EH (cell line): ENCODE results near the gene ARHGAP15.

Experiments used
- DNase-seq: peaks from one replicate; pipeline ENCODE4 v3.0.0-alpha.2; 2015; ENCODE audit warnings: low read depth

ARHGAP15 gene

DNA sequence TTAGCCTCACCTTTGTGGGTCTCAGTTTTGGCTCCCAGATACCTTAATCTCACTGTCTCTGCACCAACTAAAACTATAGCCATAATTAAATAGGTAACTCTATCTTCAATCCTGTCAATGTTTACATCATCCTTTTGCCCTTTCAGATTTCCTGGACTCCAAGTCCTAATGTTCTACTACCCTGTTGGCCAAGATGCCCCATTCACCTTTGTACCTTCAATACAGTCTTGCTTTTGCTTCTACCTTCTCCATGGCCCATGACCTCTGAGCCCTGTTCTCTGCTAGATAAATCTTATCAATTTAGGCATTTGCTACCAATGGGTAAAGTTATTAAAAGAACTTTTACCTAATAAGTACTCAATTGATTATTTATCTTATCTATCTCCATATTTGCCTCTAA is 635.5 kb downstream of the ARHGAP15 start:
- DNase-seq, result no peak

DNA sequence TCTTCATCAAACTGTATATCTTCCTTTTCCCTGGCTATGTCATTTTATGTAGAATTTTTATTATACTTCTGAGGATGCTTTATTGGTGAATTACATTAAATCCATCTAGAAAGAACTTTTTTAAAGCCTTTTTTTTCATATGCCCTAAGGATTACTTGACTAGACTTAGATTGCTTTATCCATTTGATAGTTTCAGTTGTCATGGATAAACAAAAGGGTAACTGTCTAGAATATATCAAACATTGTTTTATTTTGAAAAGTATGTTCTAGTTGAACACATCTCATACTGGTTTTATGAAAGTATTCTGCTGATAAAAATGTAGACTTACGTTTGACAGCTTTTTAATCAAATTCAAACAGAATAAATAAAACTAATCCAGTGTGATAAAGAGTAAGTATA is 639.8 kb downstream of the ARHGAP15 start:
- DNase-seq, result no peak

GRCh38 chr2:143771939-143772338 is 642.7 kb downstream of the ARHGAP15 start:
- DNase-seq, result no peak

DNA sequence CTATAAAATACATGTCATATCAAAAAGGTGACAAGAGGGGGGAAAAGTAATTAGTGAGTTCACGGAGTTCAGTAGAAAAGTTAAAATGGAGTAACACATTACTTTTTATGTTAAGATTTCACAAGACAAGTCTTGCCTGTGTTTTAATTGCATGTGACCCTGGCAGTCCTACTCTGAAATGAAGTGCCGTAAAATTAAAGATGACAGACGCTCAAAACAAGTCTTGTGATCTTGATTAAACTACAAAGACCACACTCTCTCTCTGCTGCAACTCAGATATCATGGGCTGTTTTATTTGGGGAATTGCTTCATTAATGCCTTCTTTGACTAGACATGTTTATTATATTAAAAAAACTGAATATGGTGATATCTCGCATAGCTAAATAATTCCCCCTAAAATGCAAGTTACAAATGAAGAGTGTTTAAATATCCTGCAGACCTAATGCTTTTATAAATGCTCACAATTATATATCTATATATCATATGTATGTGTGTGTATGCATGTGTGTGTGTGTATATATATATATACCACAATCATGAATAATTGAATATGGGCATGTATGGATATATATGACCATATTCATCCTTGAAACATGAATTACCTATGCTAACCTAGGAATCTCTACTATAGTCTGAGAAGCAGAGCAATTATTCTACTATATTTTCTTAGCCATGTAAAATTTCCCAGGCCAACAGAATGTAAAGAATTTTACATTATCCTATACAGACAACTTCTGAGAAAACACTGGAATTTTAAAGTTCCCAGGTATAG is 647.5 kb downstream of the ARHGAP15 start:
- no peak for DNase-seq

DNA sequence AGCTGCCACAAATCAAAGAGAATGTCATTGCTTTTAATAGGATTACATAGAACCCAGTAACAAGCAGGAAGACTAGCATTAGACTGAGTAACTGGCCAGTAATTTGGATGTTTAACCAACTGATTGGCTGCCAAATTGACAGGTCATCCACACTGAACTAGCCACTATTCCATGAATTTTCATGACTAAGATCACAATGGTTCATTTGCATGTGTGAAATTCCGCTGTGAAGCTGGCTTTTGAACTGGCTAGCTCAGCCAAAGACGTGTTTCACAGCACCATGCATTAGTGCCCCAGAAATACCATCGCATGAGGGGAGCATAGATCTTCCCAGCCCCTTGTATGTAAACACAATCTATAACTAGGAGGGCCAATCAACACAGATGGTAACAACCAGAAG is 649.8 kb downstream of the ARHGAP15 start:
- DNase-seq, result peak; percentile 68

DNA sequence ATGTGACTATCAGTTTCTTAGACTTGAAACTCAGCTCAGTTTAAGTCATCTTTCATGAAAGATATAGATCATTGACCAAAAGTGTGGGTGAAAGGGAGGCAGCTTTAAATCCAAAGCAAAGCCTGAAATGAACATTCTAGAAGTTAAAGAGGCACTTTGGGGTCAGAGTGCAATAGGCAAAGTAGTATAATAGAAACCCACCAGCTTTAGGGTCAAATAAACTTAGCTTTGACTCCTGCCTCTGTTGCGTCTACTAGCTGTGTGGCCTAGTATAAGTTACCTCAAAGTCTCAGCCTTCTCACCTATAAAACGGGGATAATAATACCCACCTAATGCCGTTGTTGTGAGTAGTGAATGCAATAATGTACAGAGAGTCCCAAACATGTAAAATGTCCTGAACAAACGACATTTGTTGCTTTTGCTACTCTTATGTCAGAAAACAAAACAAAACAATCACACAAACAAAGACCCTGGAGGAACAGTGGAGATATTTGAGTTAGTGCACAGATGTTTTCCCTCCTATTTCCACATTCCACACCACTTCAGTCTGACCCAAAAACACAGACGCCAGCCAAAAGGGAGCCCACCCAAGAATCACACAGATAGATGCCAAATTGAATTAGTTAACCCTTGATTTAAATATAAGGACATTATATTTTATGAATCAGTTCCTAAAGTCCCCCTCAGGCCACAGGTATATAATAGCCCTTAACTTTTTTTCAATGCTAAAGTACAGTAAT is 657.0 kb downstream of the ARHGAP15 start:
- no peak for DNase-seq

- no peak for DNase-seq
Measured at GRCh38 chr2:143787674-143788073, 658.5 kb downstream of the ARHGAP15 start.

- DNase-seq, result no peak
Measured at GRCh38 chr2:143792602-143793001, 663.4 kb downstream of the ARHGAP15 start.

DNA sequence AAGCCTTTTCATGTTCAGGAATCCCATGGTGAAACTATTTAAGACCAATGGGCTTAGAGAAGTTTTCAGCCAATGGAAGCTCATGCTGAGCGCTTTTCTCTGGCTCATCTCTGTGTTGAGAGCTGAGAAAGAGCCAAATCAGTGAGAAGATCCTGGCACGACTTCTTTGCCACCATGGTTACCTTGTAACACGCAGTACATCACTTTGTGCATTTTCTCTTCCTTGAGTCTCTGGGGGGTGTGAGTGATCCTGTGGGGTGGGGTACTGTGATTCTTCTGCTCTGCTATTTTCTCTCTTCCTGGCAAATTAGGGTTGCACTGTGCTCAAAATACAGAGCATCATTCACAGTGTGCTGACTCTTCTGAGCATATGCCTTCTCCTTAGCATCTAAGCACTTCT is 664.2 kb downstream of the ARHGAP15 start:
- no peak for DNase-seq

DNA sequence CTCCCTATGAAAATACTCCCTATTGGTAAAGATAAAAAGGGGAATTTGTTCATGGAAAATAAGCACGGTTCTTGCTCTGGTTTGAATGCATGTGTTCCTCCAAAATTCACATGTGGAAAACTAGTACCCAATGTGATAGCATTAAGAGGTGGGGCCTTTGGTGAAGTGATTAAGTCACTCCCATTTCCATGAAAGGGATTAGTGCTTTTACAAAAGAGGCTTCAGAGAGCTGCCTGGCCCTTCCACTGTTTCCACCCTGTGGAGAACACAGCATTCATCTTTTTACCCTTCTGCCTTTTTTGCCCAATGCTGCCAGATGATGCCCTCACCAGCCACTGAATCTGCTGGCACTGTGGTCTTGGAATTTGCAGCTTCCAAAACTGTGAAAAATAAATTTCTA is 666.8 kb downstream of the ARHGAP15 start:
- DNase-seq, result no peak

- peak; percentile 10 for DNase-seq
Measured at GRCh38 chr2:143801561-143801960, 672.3 kb downstream of the ARHGAP15 start.

DNA sequence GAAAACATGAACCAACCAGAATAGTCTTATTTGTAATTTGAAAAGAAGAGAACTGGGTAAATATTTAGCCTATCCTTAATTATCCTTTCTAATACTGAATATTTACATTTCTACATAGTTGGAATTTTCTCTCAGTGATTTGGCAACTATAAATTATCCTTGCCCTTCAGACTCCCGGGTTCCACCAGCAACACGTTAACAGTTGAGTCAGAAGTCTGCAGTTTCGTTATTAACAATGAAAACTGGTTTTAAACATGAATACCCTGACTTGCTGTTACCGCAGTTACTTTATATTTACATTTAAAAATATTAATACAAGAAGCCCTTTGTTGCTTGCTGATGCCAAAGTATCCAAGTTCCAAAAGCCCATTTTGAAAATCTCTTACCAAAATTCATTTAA is 673.0 kb downstream of the ARHGAP15 start:
- DNase-seq, result peak; percentile 76

DNA sequence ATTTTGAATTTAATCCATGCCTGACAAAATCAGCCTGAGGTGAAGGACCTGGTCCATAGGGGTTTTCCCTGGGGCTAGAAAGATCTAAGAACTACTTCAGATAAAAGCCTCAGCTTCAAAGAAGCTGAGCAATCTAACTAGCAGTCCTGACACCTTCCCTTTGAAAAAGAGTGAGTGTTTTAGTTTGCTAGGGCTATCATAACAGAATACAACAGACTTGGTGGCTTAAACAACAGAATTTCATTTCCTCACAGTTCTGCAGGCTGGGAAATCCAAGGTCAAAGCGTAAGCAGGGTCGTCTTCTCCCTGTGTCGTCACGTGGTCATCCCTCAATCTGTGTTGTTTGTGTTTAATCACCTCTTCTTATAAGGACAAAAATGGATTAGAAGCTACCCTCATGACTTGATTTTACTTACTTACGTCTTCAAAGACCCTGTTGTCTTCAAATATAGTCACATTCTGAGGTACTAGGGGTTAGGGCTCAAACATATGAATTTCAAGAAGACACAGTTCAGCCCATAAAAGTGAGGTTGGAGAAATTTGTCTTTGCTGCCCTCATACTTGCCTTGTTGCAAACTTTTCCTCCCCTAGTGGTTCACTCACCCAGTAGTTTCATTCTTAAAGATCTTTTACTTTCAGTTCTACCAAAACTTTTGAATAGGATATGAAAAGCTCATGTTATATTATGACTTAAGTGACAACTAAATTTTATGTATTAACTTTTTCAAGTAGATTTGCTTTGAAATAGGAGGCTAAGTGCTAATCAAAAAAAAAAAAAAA is 673.8 kb downstream of the ARHGAP15 start:
- DNase-seq, result no peak

GRCh38 chr2:143803936-143804335 is 674.7 kb downstream of the ARHGAP15 start:
- DNase-seq, result peak; percentile 31

GRCh38 chr2:143805666-143806065 is 676.4 kb downstream of the ARHGAP15 start:
- DNase-seq, result no peak

DNA sequence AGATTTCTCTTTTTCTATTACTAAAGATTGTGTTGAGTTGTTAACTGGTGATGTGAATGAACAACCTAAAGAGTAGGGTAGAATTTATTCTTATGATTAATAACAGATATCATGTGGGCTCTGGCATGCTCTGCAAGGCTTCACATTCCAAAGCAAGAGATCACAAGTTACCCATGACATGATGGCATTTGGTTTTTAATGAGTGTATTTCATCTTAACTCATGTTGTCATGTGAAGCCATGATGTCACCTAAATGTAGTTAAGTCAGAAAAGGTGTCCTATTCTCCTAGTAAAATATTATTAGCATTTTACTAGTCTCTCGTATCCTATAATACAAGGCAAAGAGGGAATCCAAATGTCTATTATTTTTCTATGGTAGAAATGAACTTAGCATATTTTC is 678.0 kb downstream of the ARHGAP15 start:
- peak; percentile 48 for DNase-seq

DNA sequence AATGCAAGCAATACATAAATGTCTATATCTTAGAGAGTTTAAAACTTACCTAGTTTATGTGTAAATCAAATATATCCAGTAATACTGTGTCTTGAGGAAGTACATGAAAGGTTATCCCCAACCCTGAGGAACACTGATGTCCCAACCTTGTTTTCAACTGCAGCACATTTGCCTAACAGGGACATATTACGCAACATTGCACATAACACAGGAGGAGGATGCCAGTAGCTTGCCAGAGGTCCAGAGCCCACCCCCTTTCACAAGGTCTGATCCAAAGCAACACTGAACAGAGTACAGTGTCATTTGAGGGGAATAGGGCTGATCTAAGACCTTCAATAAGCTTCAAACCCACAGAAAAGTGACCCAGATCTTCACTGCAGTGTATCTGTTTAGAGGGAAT is 678.5 kb downstream of the ARHGAP15 start:
- peak; percentile 15 for DNase-seq

DNA sequence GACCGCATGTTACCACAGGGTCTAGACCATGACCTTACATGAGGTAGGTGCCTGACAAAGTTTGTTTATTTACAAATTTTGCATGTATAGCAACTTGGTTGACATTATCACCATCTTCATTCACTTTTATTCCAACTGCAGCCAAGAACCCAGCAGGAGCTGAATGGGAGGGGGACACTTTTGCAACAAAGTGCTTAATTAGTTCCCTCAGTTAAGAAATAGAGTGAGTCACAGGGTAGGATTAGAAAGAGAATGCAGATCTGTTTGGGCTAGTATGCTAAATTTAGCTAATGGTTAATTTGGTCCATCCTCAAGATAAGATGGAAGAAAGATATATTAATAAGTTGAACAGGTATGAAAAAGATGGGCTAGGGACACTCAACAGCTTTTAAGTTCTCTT is 678.9 kb downstream of the ARHGAP15 start:
- peak; percentile 61 for DNase-seq

GRCh38 chr2:143815082-143815481 is 685.9 kb downstream of the ARHGAP15 start:
- no peak for DNase-seq

GRCh38 chr2:143816916-143817315 is 687.7 kb downstream of the ARHGAP15 start:
- no peak for DNase-seq
